ENCODE data around the gene COX4I2.

GRCh38 chr20:31671324-31671723, 33.6 kb downstream of the COX4I2 start:
- TF ChIP-seq CTCF (IDR thresholded peaks at IDR 0.05), result no peak
- no peak for TF ChIP-seq EP300 (IDR thresholded peaks at IDR 0.05)
